Tibial nerve (tissue), 3 donors: ENCODE data around the gene CARD10.

ENCODE experiments used
- POLR2A ChIP-seq, 2 donors: fragments of 450-650 bp; IDR thresholded peaks; one replicate each; pipeline ENCODE4 v1.6.1; 2017; ENCODE audit warnings: antibody characterized with exemption in 2 of 2, mild to moderate bottlenecking in 2 of 2, moderate library complexity in 2 of 2
- TF ChIP-seq, protein P1 (sequence below), 5 experiments: fragments of 200-600 bp in 3 of 5; fragments of 450-650 bp in 2 of 5; sonication (generic) in 3 of 5; IDR thresholded peaks; one replicate each; pipeline ENCODE4 v1.5.1; 2016 to 2019; ENCODE audit warnings: antibody characterized with exemption in 5 of 5, mild to moderate bottlenecking in 3 of 5, moderate library complexity in 2 of 5

DNA sequence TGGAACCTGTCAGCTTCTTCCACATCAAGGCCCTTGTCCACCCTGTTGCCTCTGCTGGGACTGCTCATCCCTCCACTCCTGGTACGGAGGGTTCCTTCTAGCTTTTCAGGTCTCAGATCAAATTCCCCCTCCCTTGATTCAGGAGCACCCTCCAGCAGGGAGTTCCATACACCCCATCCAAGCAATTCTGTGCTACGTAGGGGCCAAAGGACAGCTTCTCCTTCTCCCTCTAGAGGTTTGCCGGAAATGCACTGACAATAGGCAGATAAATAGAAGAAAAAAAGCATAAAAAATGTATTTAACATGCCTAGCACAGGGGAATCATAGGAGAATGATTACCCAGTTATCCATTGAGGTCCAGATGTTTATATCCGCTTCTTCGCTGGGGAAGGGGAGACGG, 3.3 kb upstream of the CARD10 start:
- no peak for TF ChIP-seq POLR2A (IDR thresholded peaks at IDR 0.05)
- TF ChIP-seq, protein P1, sequence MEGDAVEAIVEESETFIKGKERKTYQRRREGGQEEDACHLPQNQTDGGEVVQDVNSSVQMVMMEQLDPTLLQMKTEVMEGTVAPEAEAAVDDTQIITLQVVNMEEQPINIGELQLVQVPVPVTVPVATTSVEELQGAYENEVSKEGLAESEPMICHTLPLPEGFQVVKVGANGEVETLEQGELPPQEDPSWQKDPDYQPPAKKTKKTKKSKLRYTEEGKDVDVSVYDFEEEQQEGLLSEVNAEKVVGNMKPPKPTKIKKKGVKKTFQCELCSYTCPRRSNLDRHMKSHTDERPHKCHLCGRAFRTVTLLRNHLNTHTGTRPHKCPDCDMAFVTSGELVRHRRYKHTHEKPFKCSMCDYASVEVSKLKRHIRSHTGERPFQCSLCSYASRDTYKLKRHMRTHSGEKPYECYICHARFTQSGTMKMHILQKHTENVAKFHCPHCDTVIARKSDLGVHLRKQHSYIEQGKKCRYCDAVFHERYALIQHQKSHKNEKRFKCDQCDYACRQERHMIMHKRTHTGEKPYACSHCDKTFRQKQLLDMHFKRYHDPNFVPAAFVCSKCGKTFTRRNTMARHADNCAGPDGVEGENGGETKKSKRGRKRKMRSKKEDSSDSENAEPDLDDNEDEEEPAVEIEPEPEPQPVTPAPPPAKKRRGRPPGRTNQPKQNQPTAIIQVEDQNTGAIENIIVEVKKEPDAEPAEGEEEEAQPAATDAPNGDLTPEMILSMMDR (IDR thresholded peaks at IDR 0.05), result no peak
